Fibroblast of lung (primary cell): ENCODE data around the gene VPS54. TPM values are rescaled to one million over a fixed set of nuclear protein-coding genes. Genes with fewer than 3 reads are reported as not detected.
A peak's percentile ranks its signal among the peaks of the same experiment; 100 is the strongest.

Source experiments
- DNase-seq, 2 donors: peaks; one replicate each; pipeline versions ENCODE4 v3.0.0 to v3.0.0-alpha.2; 2010; ENCODE audit warnings: low read depth in 2 of 2
- H2AFZ ChIP-seq: 2 replicates; pipeline ENCODE4 v1.5.1; 2012; ENCODE audit warnings: low read length, control low read depth, inconsistent platforms
- H3K27ac ChIP-seq: 2 replicates; pipeline ENCODE4 v1.5.1; 2011; ENCODE audit warnings: low read length, control low read depth; ENCODE audit not compliant: insufficient read depth
- H3K27me3 ChIP-seq: 2 replicates; pipeline ENCODE4 v1.5.1; 2011; ENCODE audit warnings: mild to moderate bottlenecking, low read length; ENCODE audit not compliant: control insufficient read depth, insufficient read depth
- H3K36me3 ChIP-seq: 2 replicates; pipeline ENCODE4 v1.5.1; 2011; ENCODE audit warnings: low read length; ENCODE audit not compliant: control insufficient read depth, insufficient read depth
- H3K4me1 ChIP-seq: 2 replicates; pipeline ENCODE4 v1.5.1; 2011; ENCODE audit warnings: low read length; ENCODE audit not compliant: control insufficient read depth, insufficient read depth; ENCODE audit errors: extremely low read depth
- H3K4me2 ChIP-seq: 2 replicates; pipeline ENCODE4 v1.5.1; 2011; ENCODE audit warnings: low read length, control low read depth; ENCODE audit not compliant: insufficient read depth; ENCODE audit errors: extremely low read depth
- H3K4me3 ChIP-seq, 4 experiments: fragments of 200-600 bp in 1 of 4; sonication (generic) in 1 of 4; replicated peaks in 1 of 4; 2 replicates each; pipeline ENCODE4 v1.5.1; 2011 to 2016; ENCODE audit warnings: low read length in 4 of 4, low read depth in 3 of 4, mild to moderate bottlenecking in 3 of 4, control low read depth in 2 of 4, inconsistent platforms in 1 of 4, mixed read lengths in 1 of 4; ENCODE audit not compliant: insufficient read depth in 1 of 4; ENCODE audit errors: control extremely low read depth in 1 of 4
- H3K79me2 ChIP-seq: 2 replicates; pipeline ENCODE4 v1.5.1; 2012; ENCODE audit warnings: mild to moderate bottlenecking, low read length, inconsistent platforms; ENCODE audit not compliant: control insufficient read depth, insufficient read depth
- H3K9ac ChIP-seq: 2 replicates; pipeline ENCODE4 v1.5.1; 2011; ENCODE audit warnings: mild to moderate bottlenecking, low read length, control low read depth; ENCODE audit not compliant: insufficient read depth
- H3K9me3 ChIP-seq: 2 replicates; pipeline ENCODE4 v1.5.1; 2012; ENCODE audit warnings: low read depth, low read length; ENCODE audit not compliant: control insufficient read depth, insufficient read depth
- H4K20me1 ChIP-seq: 2 replicates; pipeline ENCODE4 v1.5.1; 2011; ENCODE audit warnings: low read length; ENCODE audit not compliant: control insufficient read depth, insufficient read depth; ENCODE audit errors: extremely low read depth
- CTCF ChIP-seq, 2 donors: IDR thresholded peaks in 1 of 2; conservative IDR thresholded peaks in 1 of 2; 1 replicate in 1 of 2; 2 replicates in 1 of 2; pipeline ENCODE4 v1.5.1; 2011 to 2012; ENCODE audit warnings: low read length in 2 of 2, control low read depth in 1 of 2, inconsistent platforms in 1 of 2, low read depth in 1 of 2, mild to moderate bottlenecking in 1 of 2
- EZH2 ChIP-seq: IDR thresholded peaks from 2 replicates; pipeline ENCODE4 v1.5.1; 2012; ENCODE audit warnings: low read length, control low read depth, mild to moderate bottlenecking; ENCODE audit errors: missing control alignments
- polyA plus RNA-seq, 2 donors: library from polyadenylated mRNA; depleted of rRNA in 1 of 2; stranded (reverse) in 1 of 2; unstranded in 1 of 2; fragments of >200 nt; gene quantifications; 2 replicates each; pipeline ENCODE4 v1.2.1, GENCODE V29; 2011 to 2012; ENCODE audit warnings: missing spikeins in 1 of 2
- total RNA-seq: library from RNA; depleted of rRNA; stranded (reverse); fragments of >200 nt; gene quantifications from 2 replicates; pipeline ENCODE4 v1.2.1, GENCODE V29; 2014

VPS54 gene
- total and polyA plus RNA-seq, 2 donors (not counting 1 experiment from before 2014, with no cell fraction given): 18.4 to 29.7 TPM

- Histone ChIP-seq H3K4me2 (no peak overlapping the region), H3K36me3 (no peaks in the 10 kb centered on the region), H3K9ac (no peak overlapping the region), H3K9me3 (no peaks in the 10 kb centered on the region), H3K79me2 (no peaks in the 10 kb centered on the region), H4K20me1 (no peaks in the 10 kb centered on the region), H2AFZ (no peak overlapping the region), H3K4me3 (no peak overlapping the region), H3K4me1 (no peaks in the 10 kb centered on the region), H3K27ac (no peak overlapping the region), H3K27me3 (no peaks in the 10 kb centered on the region)
- no peak for TF ChIP-seq EZH2
- no peak for TF ChIP-seq CTCF (conservative IDR thresholded peaks at IDR 0.05 in 1 of 2, IDR thresholded peaks at IDR 0.05 in 1 of 2; ENCODE audit: low read depth in 1 of 2, low read length in 2 of 2)
- no peak for DNase-seq
These were observed 26.7 kb upstream of the VPS54 start for GRCh38 chr2:64045938-64046337.

GRCh38 chr2:64040161-64040560 is 20.9 kb upstream of the VPS54 start:
- Histone ChIP-seq H2AFZ (no peak overlapping the region), H3K27ac (no peak overlapping the region), H3K9me3 (no peaks in the 10 kb centered on the region), H3K9ac (no peak overlapping the region), H3K27me3 (no peaks in the 10 kb centered on the region), H3K36me3 (no peaks in the 10 kb centered on the region), H4K20me1 (no peaks in the 10 kb centered on the region), H3K79me2 (no peaks in the 10 kb centered on the region), H3K4me3 (no peak overlapping the region), H3K4me1 (peaks cover 2% of the 10 kb centered on the region), H3K4me2 (no peak overlapping the region)
- DNase-seq: no peak
- no peak for TF ChIP-seq CTCF (conservative IDR thresholded peaks at IDR 0.05 in 1 of 2, IDR thresholded peaks at IDR 0.05 in 1 of 2; ENCODE audit: low read depth in 1 of 2, low read length in 2 of 2)
- no peak for TF ChIP-seq EZH2

- peak overlapping the region; percentile 22 for H2AFZ ChIP-seq
- no peaks in the 10 kb centered on the region for H3K27me3 ChIP-seq
- H3K9ac ChIP-seq: no peak overlapping the region
- TF ChIP-seq EZH2 (no peak), CTCF (conservative IDR thresholded peaks at IDR 0.05 in 1 of 2, IDR thresholded peaks at IDR 0.05 in 1 of 2; ENCODE audit: low read depth in 1 of 2, low read length in 2 of 2) (no peak)
- H3K4me3 ChIP-seq: no peak overlapping the region
- H3K79me2 ChIP-seq: no peaks in the 10 kb centered on the region
- DNase-seq: peak; percentile 59 to 88
- no peaks in the 10 kb centered on the region for H3K36me3 ChIP-seq
- peak overlapping the region; percentile 32 for H3K4me2 ChIP-seq
- no peaks in the 10 kb centered on the region for H3K9me3 ChIP-seq
- H3K27ac ChIP-seq: peak overlapping the region; percentile 5
- no peaks in the 10 kb centered on the region for H4K20me1 ChIP-seq
- peaks cover 2% of the 10 kb centered on the region for H3K4me1 ChIP-seq
These were observed 16.9 kb upstream of the VPS54 start for GRCh38 chr2:64036034-64036705.
